ENCODE results near the gene SKAP1. TPM values are rescaled to one million over a fixed set of nuclear protein-coding genes. Genes with fewer than 3 reads are reported as not detected.

Gene SKAP1
- total and polyA plus RNA-seq, 7 donors = 0.09 to 1.0 (median 0.42) TPM; not detected in 2

DNA sequence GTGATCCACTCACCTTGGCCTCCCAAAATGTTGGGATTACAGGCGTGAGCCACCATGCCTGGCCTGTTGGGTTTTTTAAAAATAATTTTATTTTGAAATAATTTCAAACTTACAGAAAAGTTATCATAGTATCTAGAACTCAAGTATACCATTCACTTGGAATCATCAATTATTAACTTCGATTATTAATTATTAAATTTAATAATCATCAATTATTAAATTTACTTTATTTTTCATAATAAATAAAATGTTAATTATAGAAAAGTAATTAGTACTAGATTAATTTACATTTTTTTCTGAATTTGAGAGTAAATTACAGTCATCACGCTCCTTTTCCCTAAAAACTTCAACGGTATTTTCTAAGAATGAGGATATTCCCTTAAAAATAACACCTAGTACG lies 13.7 kb upstream of the SKAP1 start:
- TF ChIP-seq, protein P1, sequence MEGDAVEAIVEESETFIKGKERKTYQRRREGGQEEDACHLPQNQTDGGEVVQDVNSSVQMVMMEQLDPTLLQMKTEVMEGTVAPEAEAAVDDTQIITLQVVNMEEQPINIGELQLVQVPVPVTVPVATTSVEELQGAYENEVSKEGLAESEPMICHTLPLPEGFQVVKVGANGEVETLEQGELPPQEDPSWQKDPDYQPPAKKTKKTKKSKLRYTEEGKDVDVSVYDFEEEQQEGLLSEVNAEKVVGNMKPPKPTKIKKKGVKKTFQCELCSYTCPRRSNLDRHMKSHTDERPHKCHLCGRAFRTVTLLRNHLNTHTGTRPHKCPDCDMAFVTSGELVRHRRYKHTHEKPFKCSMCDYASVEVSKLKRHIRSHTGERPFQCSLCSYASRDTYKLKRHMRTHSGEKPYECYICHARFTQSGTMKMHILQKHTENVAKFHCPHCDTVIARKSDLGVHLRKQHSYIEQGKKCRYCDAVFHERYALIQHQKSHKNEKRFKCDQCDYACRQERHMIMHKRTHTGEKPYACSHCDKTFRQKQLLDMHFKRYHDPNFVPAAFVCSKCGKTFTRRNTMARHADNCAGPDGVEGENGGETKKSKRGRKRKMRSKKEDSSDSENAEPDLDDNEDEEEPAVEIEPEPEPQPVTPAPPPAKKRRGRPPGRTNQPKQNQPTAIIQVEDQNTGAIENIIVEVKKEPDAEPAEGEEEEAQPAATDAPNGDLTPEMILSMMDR (IDR thresholded peaks at IDR 0.05) = no peak
- Histone ChIP-seq H3K4me1 (no peaks in the 10 kb centered on the region), H3K9me3 (no peaks in the 10 kb centered on the region), H3K27ac (no peak overlapping the region), H3K36me3 (ENCODE audit: insufficient read depth in 1 of 2, low read depth in 1 of 2) (no peaks in the 10 kb centered on the region), H3K4me3 (no peak overlapping the region), H3K27me3 (ENCODE audit: insufficient read depth in 3 of 3, low read length in 2 of 3) (peaks cover 0 to 5% (median 0%) of the 10 kb centered on the region in 3 donors)
- ATAC-seq (no peak), DNase-seq (no peak)
- WGBS, 3 donors = 90 to 92% (median 91%) methylated on average over 5 of the region's 5 CpGs
- intact Hi-C loops (cut with DNase I) = no loop called here

DNA sequence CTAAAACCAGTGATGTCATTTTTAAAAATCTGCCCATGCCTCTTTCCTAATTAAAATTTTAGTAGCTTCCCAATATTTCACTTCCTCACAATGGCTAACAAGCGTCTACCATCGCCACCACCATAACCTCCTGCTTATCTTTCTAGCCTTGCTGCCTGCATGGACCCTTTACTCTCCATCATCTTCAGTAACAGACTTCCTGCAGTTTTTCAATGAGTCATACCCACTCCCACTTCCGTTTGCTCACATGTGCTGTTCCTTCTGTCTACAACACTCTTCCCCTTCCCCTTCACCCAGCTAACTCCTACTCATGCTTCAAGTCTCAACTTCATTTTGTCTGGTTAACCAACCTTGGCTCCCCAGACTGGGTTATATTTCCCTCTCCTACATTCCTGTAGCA lies 12.8 kb upstream of the SKAP1 start:
- Histone ChIP-seq H3K27me3 (ENCODE audit: insufficient read depth in 3 of 3, low read length in 2 of 3) (peaks cover 0 to 5% (median 0%) of the 10 kb centered on the region in 3 donors), H3K9me3 (no peaks in the 10 kb centered on the region), H3K4me1 (no peaks in the 10 kb centered on the region), H3K36me3 (ENCODE audit: insufficient read depth in 1 of 2, low read depth in 1 of 2) (no peaks in the 10 kb centered on the region), H3K4me3 (no peak overlapping the region), H3K27ac (no peak overlapping the region)
- 76 to 86% (median 82%) methylated on average over 3 of the region's 3 CpGs for WGBS, 3 donors
- ATAC-seq = no peak
- no peak for DNase-seq
- intact Hi-C loops (cut with DNase I) = no loop called here
- TF ChIP-seq, protein P1 (IDR thresholded peaks at IDR 0.05) = no peak

DNA sequence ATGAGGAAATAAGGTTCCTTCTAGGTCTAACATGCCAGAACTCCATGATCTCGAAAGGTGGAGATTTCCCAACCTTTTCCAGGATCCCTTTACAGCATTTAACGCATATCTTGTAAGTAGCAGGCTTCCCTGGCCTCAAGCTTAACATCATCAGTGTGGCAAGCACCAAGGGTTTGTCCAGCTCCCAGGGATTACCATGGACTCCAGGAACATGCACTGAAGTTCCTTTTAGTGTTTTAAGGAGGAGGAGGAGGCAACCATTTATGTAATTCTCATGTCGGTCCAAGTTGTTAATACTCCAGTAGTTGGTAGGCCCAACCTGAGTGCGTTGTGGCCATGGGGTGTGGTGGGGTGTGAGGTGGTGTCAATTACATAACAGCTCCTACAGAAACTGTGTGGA lies 11.8 kb upstream of the SKAP1 start:
- Histone ChIP-seq H3K27me3 (ENCODE audit: insufficient read depth in 3 of 3, low read length in 2 of 3) (peaks cover 0 to 5% (median 0%) of the 10 kb centered on the region in 3 donors), H3K27ac (no peak overlapping the region), H3K4me1 (no peaks in the 10 kb centered on the region), H3K36me3 (ENCODE audit: insufficient read depth in 1 of 2, low read depth in 1 of 2) (no peaks in the 10 kb centered on the region), H3K4me3 (no peak overlapping the region), H3K9me3 (no peaks in the 10 kb centered on the region)
- ATAC-seq (no peak), DNase-seq (no peak)
- WGBS, 3 donors = 84 to 90% (median 89%) methylated on average over 4 of the region's 4 CpGs
- TF ChIP-seq, protein P1 (IDR thresholded peaks at IDR 0.05) = no peak
- intact Hi-C loops (cut with DNase I) = no loop called here

DNA sequence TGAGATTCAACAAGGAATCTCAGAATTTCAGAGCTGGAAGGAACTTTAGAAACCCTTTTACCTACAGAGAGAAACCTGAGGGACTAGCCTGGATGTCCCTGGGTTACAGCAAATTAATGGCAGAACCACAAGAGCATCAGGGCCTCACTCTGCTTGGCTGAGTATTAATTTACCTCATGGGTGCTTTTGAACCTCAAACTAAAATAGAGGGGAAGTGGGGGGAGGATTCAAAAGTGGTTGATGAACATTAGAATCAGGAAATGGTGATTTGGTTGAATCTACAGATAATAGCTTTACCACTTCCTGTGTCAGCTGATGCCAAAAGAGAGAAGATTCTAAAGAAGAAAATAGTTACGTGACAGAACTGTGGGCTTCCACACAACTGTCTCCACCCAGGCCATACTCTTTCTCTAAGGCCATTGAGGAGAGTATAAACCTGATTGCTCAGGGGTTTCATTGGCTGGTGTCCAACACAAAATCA lies 11.3 kb upstream of the SKAP1 start:
- no peaks in the 10 kb centered on the region for H3K9me3 ChIP-seq
- ATAC-seq = peak in 1 of 4 donors; percentile 8
- intact Hi-C loops (cut with DNase I) = no loop called here
- peaks cover 0 to 5% (median 0%) of the 10 kb centered on the region in 3 donors for H3K27me3 ChIP-seq (ENCODE audit: insufficient read depth in 3 of 3, low read length in 2 of 3)
- H3K36me3 ChIP-seq (ENCODE audit: insufficient read depth in 1 of 2, low read depth in 1 of 2) = no peaks in the 10 kb centered on the region
- 79 to 80% (median 79%) methylated on average over 1 of the region's 1 CpG for WGBS, 3 donors
- H3K4me1 ChIP-seq = no peaks in the 10 kb centered on the region
- no peak overlapping the region for H3K4me3 ChIP-seq
- TF ChIP-seq, protein P1 (IDR thresholded peaks at IDR 0.05) = no peak
- H3K27ac ChIP-seq = no peak overlapping the region
- DNase-seq = no peak

DNA sequence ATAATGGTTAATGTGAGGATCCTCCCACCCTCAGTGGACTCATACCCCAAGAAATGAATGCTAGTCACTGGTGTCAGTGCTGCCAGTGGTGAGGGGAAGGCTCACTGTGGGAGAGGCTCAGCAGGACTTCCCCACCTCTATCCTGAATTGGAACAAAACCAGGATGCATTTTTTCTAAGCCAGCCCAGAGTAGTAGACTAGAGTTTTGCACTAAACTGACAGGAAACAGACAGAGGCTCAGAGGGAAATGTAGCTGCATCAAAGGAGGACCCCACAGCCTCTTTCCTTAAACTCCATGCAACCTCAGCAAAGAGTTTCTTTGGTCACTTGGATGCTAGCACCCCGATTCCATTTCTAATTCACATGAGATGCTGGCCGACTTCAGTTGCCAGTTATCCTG lies 10.7 kb upstream of the SKAP1 start:
- Histone ChIP-seq H3K4me3 (no peak overlapping the region), H3K27me3 (ENCODE audit: insufficient read depth in 3 of 3, low read length in 2 of 3) (peaks cover 0 to 5% (median 1%) of the 10 kb centered on the region in 3 donors), H3K27ac (no peak overlapping the region), H3K9me3 (no peaks in the 10 kb centered on the region), H3K4me1 (no peaks in the 10 kb centered on the region), H3K36me3 (ENCODE audit: insufficient read depth in 1 of 2, low read depth in 1 of 2) (no peaks in the 10 kb centered on the region)
- 68 to 71% (median 71%) methylated on average over 2 of the region's 2 CpGs for WGBS, 3 donors
- intact Hi-C loops (cut with DNase I) = no loop called here
- TF ChIP-seq, protein P1 (IDR thresholded peaks at IDR 0.05) = no peak
- DNase-seq (no peak), ATAC-seq (no peak)
